Upper lobe of left lung (tissue), 6 donors: ENCODE measurements around the gene CDX1. TPM values are rescaled to one million over a fixed set of nuclear protein-coding genes. Genes with fewer than 3 reads are reported as not detected.

Experiments used
- ATAC-seq, 2 donors: fragments of 200-7000 bp; cut with Tn5 transposase; one replicate each; pipeline ENCODE4 v1.9.1; 2022; ENCODE audit warnings: mild to moderate bottlenecking in 2 of 2, moderate library complexity in 2 of 2; ENCODE audit not compliant: low FRiP score in 2 of 2
- DNase-seq, 2 donors: peaks; one replicate each; pipeline ENCODE4 v3.0.0-alpha.2; 2019 to 2020
- H3K27ac ChIP-seq, 4 donors: fragments of 200-600 bp; sonication (generic); one replicate each; pipeline ENCODE4 v1.5.1; 2016 to 2019
- H3K27me3 ChIP-seq, 4 donors: fragments of 200-600 bp; sonication (generic); one replicate each; pipeline ENCODE4 v1.5.1; 2017 to 2019
- H3K36me3 ChIP-seq, 4 donors: fragments of 200-600 bp; sonication (generic); one replicate each; pipeline ENCODE4 v1.5.1; 2016 to 2019
- H3K4me1 ChIP-seq, 4 donors: fragments of 200-600 bp; sonication (generic); one replicate each; pipeline ENCODE4 v1.5.1; 2018 to 2019
- H3K4me3 ChIP-seq, 4 donors: fragments of 200-600 bp; sonication (generic); one replicate each; pipeline ENCODE4 v1.5.1; 2017 to 2019; ENCODE audit warnings: mild to moderate bottlenecking in 2 of 4, moderate library complexity in 1 of 4
- H3K9me3 ChIP-seq, 4 donors: fragments of 200-600 bp; sonication (generic); one replicate each; pipeline ENCODE4 v1.5.1; 2018 to 2019
- CTCF ChIP-seq, 6 experiments: fragments of 450-650 bp in 4 of 6; fragments of 200-600 bp in 2 of 6; sonication (generic) in 2 of 6; IDR thresholded peaks; one replicate each; pipeline ENCODE4 v1.5.1; 2016 to 2019; ENCODE audit warnings: antibody characterized with exemption in 6 of 6
- EP300 ChIP-seq, 4 donors: sonication (generic); formaldehyde crosslinking; IDR thresholded peaks; one replicate each; pipeline ENCODE4 v1.5.1; 2017; ENCODE audit warnings: antibody characterized with exemption in 4 of 4, control low read depth in 2 of 4
- POLR2A ChIP-seq, 4 donors: fragments of 450-650 bp; IDR thresholded peaks; one replicate each; pipeline ENCODE4 v1.5.1; 2016 to 2017; ENCODE audit warnings: antibody characterized with exemption in 4 of 4, mild to moderate bottlenecking in 2 of 4
- POLR2AphosphoS5 ChIP-seq, 2 donors: sonication (generic); formaldehyde crosslinking; IDR thresholded peaks; one replicate each; pipeline ENCODE4 v1.5.1; 2017; ENCODE audit warnings: antibody characterized with exemption in 2 of 2
- WGBS, 2 donors: methylation state at CpG; one replicate each; pipeline ENCODE4 v1.1.5; 2017 to 2018; 5-methylcytosine and 5-hydroxymethylcytosine counted together
- total RNA-seq, 6 donors: library from RNA; depleted of rRNA in 4 of 6; stranded (reverse); fragments of >200 nt in 4 of 6; gene quantifications; one replicate each; pipeline versions ENCODE4 v1.1.0 to v1.2.1, GENCODE V29; 2016 to 2021
- donor health status: DM: no; HTN: no; CAD: no; lungs with moderate emphysema.
- donor health status: DM: no; HTN: yes; CAD: no; lungs with severe emphysema.

Gene CDX1
- total RNA-seq, 6 donors from 2014 or later: 0.17 to 0.30 TPM; not detected in 4

- ATAC-seq: no peak
- Histone ChIP-seq H3K27me3 (no peaks in the 10 kb centered on the region), H3K9me3 (no peaks in the 10 kb centered on the region), H3K27ac (peak overlapping the region; percentile 63 to 84 (median 79)), H3K36me3 (no peaks in the 10 kb centered on the region), H3K4me3 (no peak overlapping the region), H3K4me1 (peaks cover 30 to 44% (median 38%) of the 10 kb centered on the region in 4 donors)
- peak in 1 of 2 donors; percentile 26 for DNase-seq
- TF ChIP-seq POLR2AphosphoS5 (IDR thresholded peaks at IDR 0.05) (peak in 1 of 2 donors; percentile 12), POLR2A (IDR thresholded peaks at IDR 0.05) (no peak), CTCF (IDR thresholded peaks at IDR 0.05) (no peak), EP300 (IDR thresholded peaks at IDR 0.05) (peak in 1 of 4 donors; percentile 37)
- 64 to 68% methylated on average over 5 to 10 of the region's 11 CpGs for WGBS, 2 donors
These were observed 25.7 kb upstream of the CDX1 start for GRCh38 chr5:150140830-150141229.

- ATAC-seq: no peak
- Histone ChIP-seq H3K4me1 (peaks cover 30 to 43% (median 38%) of the 10 kb centered on the region in 4 donors), H3K9me3 (no peaks in the 10 kb centered on the region), H3K36me3 (no peaks in the 10 kb centered on the region), H3K4me3 (no peak overlapping the region), H3K27ac (peak overlapping the region; percentile 49 to 79 (median 76)), H3K27me3 (no peaks in the 10 kb centered on the region)
- 71 to 75% methylated on average over 9 of the region's 9 CpGs for WGBS, 2 donors
- no peak for TF ChIP-seq EP300 (IDR thresholded peaks at IDR 0.05)
- no peak for TF ChIP-seq POLR2AphosphoS5 (IDR thresholded peaks at IDR 0.05)
- TF ChIP-seq POLR2A (IDR thresholded peaks at IDR 0.05): no peak
- no peak for TF ChIP-seq CTCF (IDR thresholded peaks at IDR 0.05)
- DNase-seq: no peak
These were observed 24.9 kb upstream of the CDX1 start for GRCh38 chr5:150141544-150142184.

- no peaks in the 10 kb centered on the region for H3K27me3 ChIP-seq
- no peak for ATAC-seq
- peak in 1 of 2 donors; percentile 41 for DNase-seq
- H3K4me3 ChIP-seq: no peak overlapping the region
- TF ChIP-seq POLR2A (IDR thresholded peaks at IDR 0.05) (no peak), POLR2AphosphoS5 (IDR thresholded peaks at IDR 0.05) (no peak)
- no peaks in the 10 kb centered on the region for H3K36me3 ChIP-seq
- peaks cover 27 to 36% (median 35%) of the 10 kb centered on the region in 4 donors for H3K4me1 ChIP-seq
- H3K9me3 ChIP-seq: no peaks in the 10 kb centered on the region
- H3K27ac ChIP-seq: peak overlapping the region; percentile 49 to 79 (median 76)
- 67 to 69% methylated on average over 14 of the region's 14 CpGs for WGBS, 2 donors
These were observed 24.2 kb upstream of the CDX1 start for GRCh38 chr5:150142185-150142958.

GRCh38 chr5:150142959-150143349, 23.6 kb upstream of the CDX1 start:
- Histone ChIP-seq H3K4me1 (peaks cover 22 to 33% (median 32%) of the 10 kb centered on the region in 4 donors), H3K9me3 (no peaks in the 10 kb centered on the region), H3K4me3 (no peak overlapping the region), H3K27ac (peak overlapping the region; percentile 72 to 79 (median 77)), H3K36me3 (no peaks in the 10 kb centered on the region), H3K27me3 (no peaks in the 10 kb centered on the region)
- TF ChIP-seq CTCF (IDR thresholded peaks at IDR 0.05) (no peak), POLR2AphosphoS5 (IDR thresholded peaks at IDR 0.05) (peak; percentile 13 to 28), EP300 (IDR thresholded peaks at IDR 0.05) (peak in 1 of 4 donors; percentile 37), POLR2A (IDR thresholded peaks at IDR 0.05) (no peak)
- 59 to 65% methylated on average over 4 of the region's 4 CpGs for WGBS, 2 donors
- peak; percentile 30 to 81 for ATAC-seq
- DNase-seq: peak in 1 of 2 donors; percentile 32
